ENCODE measurements around the gene CDC42EP4.

The CDC42EP4 gene

GRCh38 chr17:73302189-73302588 is 9.6 kb downstream of the CDC42EP4 start:
- Histone ChIP-seq H3K27me3 (ENCODE audit: insufficient read depth, low read length, poor library complexity) (no peaks in the 10 kb centered on the region), H3K36me3 (ENCODE audit: insufficient read depth, low read length) (no peaks in the 10 kb centered on the region), H3K79me2 (ENCODE audit: insufficient read depth, low read length) (no peaks in the 10 kb centered on the region), H3K4me3 (ENCODE audit: low read depth in 1 of 2, low read length in 2 of 2) (no peak overlapping the region), H3K4me1 (ENCODE audit: insufficient read depth, low read length) (no peaks in the 10 kb centered on the region), H3K9me3 (ENCODE audit: insufficient read depth, low read length, severe bottlenecking) (no peaks in the 10 kb centered on the region), H3K27ac (ENCODE audit: low read length) (no peak overlapping the region), H2AFZ (ENCODE audit: low read depth, low read length) (no peak overlapping the region), H3K9ac (ENCODE audit: low read depth, low read length) (no peak overlapping the region), H3K4me2 (ENCODE audit: insufficient read depth, low read length) (no peak overlapping the region), H4K20me1 (ENCODE audit: insufficient read depth, low read length) (0 out of 2 replicates have a peak, but pooled peaks cover 4% of the 10 kb centered on the region)
- DNase-seq (no peak), ATAC-seq (ENCODE audit: insufficient read depth, low read depth) (no peak)
- TF ChIP-seq EZH2 (IDR thresholded peaks at IDR 0.05; ENCODE audit: borderline replicate concordance, low read depth, low read length, severe bottlenecking), result no peak
- no peak for TF ChIP-seq CTCF (IDR thresholded peaks at IDR 0.05; ENCODE audit: borderline replicate concordance, extremely low read depth, low read length, poor library complexity, severe bottlenecking)

GRCh38 chr17:73301369-73301768 is 10.4 kb downstream of the CDC42EP4 start:
- H3K79me2 ChIP-seq (ENCODE audit: insufficient read depth, low read length), result no peaks in the 10 kb centered on the region
- no peak overlapping the region for H2AFZ ChIP-seq (ENCODE audit: low read depth, low read length)
- H4K20me1 ChIP-seq (ENCODE audit: insufficient read depth, low read length), result 0 out of 2 replicates have a peak, but pooled peaks cover 4% of the 10 kb centered on the region
- no peaks in the 10 kb centered on the region for H3K9me3 ChIP-seq (ENCODE audit: insufficient read depth, low read length, severe bottlenecking)
- no peak overlapping the region for H3K9ac ChIP-seq (ENCODE audit: low read depth, low read length)
- TF ChIP-seq EZH2 (IDR thresholded peaks at IDR 0.05; ENCODE audit: borderline replicate concordance, low read depth, low read length, severe bottlenecking) (no peak), CTCF (IDR thresholded peaks at IDR 0.05; ENCODE audit: borderline replicate concordance, extremely low read depth, low read length, poor library complexity, severe bottlenecking) (no peak)
- no peaks in the 10 kb centered on the region for H3K4me1 ChIP-seq (ENCODE audit: insufficient read depth, low read length)
- no peak overlapping the region for H3K4me2 ChIP-seq (ENCODE audit: insufficient read depth, low read length)
- no peaks in the 10 kb centered on the region for H3K27me3 ChIP-seq (ENCODE audit: insufficient read depth, low read length, poor library complexity)
- H3K27ac ChIP-seq (ENCODE audit: low read length), result no peak overlapping the region
- ATAC-seq (ENCODE audit: insufficient read depth, low read depth), result no peak
- DNase-seq, result no peak
- no peaks in the 10 kb centered on the region for H3K36me3 ChIP-seq (ENCODE audit: insufficient read depth, low read length)
- H3K4me3 ChIP-seq (ENCODE audit: low read depth in 1 of 2, low read length in 2 of 2), result no peak overlapping the region

- Histone ChIP-seq H4K20me1 (ENCODE audit: insufficient read depth, low read length) (0 out of 2 replicates have a peak, but pooled peaks cover 4% of the 10 kb centered on the region), H3K79me2 (ENCODE audit: insufficient read depth, low read length) (no peaks in the 10 kb centered on the region), H3K4me1 (ENCODE audit: insufficient read depth, low read length) (no peaks in the 10 kb centered on the region), H3K9me3 (ENCODE audit: insufficient read depth, low read length, severe bottlenecking) (no peaks in the 10 kb centered on the region), H2AFZ (ENCODE audit: low read depth, low read length) (no peak overlapping the region), H3K27me3 (ENCODE audit: insufficient read depth, low read length, poor library complexity) (no peaks in the 10 kb centered on the region), H3K4me3 (ENCODE audit: low read depth in 1 of 2, low read length in 2 of 2) (no peak overlapping the region), H3K4me2 (ENCODE audit: insufficient read depth, low read length) (no peak overlapping the region), H3K27ac (ENCODE audit: low read length) (no peak overlapping the region), H3K9ac (ENCODE audit: low read depth, low read length) (no peak overlapping the region), H3K36me3 (ENCODE audit: insufficient read depth, low read length) (no peaks in the 10 kb centered on the region)
- ATAC-seq (ENCODE audit: insufficient read depth, low read depth), result no peak
- no peak for TF ChIP-seq CTCF (IDR thresholded peaks at IDR 0.05; ENCODE audit: borderline replicate concordance, extremely low read depth, low read length, poor library complexity, severe bottlenecking)
- no peak for TF ChIP-seq EZH2 (IDR thresholded peaks at IDR 0.05; ENCODE audit: borderline replicate concordance, low read depth, low read length, severe bottlenecking)
- no peak for DNase-seq
Measured at GRCh38 chr17:73300392-73300791, 11.4 kb downstream of the CDC42EP4 start.

Data from DND-41 (cell line).